SK-N-SH (cell line): ENCODE measurements around the gene CD38. TPM values are rescaled to one million over a fixed set of nuclear protein-coding genes. Genes with fewer than 3 reads are reported as not detected.

Experiments used
- CTCF ChIA-PET: fragments of 300-600, 350-600 bp; formaldehyde crosslinking; extraction: SDS; loops from one replicate; lab custom pipeline; 2021; lab: Yijun Ruan, JAX
- POLR2A ChIA-PET: fragments of 350-600 bp; sonication (Branson Sonifier 250); formaldehyde crosslinking; extraction: SDS; loops from one replicate; lab custom pipeline; 2020; ENCODE audit warnings: antibody characterized with exemption, inconsistent platforms; lab: Yijun Ruan, JAX
- DNase-seq: peaks from one replicate; pipeline ENCODE4 v3.0.0; 2012
- H2AFZ ChIP-seq: fragments of 200-600 bp; sonication (generic); 2 replicates; pipeline ENCODE4 v1.8.1; 2016; ENCODE audit warnings: antibody characterized with exemption, mild to moderate bottlenecking, low read depth
- H3F3A ChIP-seq: fragments of 200-600 bp; sonication (generic); replicated peaks from 2 replicates; pipeline ENCODE3; 2016; ENCODE audit warnings: antibody characterized with exemption, mild to moderate bottlenecking; ENCODE audit not compliant: insufficient read depth
- H3K27ac ChIP-seq, 2 experiments: fragments of 200-500 bp in 1 of 2; fragments of 200-600 bp in 1 of 2; sonication (Bioruptor generic) in 1 of 2; sonication (generic), shearing (Covaris generic) in 1 of 2; 2 replicates each; pipeline versions ENCODE4 v1.5.1 to v1.6.1; 2014 to 2016; ENCODE audit warnings: low read depth in 2 of 2, inconsistent platforms in 1 of 2, low read length in 1 of 2, mild to moderate bottlenecking in 1 of 2, mixed read lengths in 1 of 2
- H3K27me3 ChIP-seq: fragments of 200-600 bp; sonication (generic), shearing (Covaris generic); 2 replicates; pipeline ENCODE4 v1.6.1; 2016; ENCODE audit warnings: mixed run types; ENCODE audit not compliant: insufficient read depth
- H3K36me3 ChIP-seq, 2 experiments: fragments of 200-500 bp in 1 of 2; fragments of 200-600 bp in 1 of 2; sonication (Bioruptor generic) in 1 of 2; sonication (generic) in 1 of 2; replicated peaks in 1 of 2; 2 replicates each; pipeline versions ENCODE3 to v1.5.1; 2014 to 2016; ENCODE audit warnings: low read length in 1 of 2, mild to moderate bottlenecking in 1 of 2; ENCODE audit not compliant: insufficient read depth in 2 of 2, control insufficient read depth in 1 of 2
- H3K4me1 ChIP-seq, 2 experiments: fragments of 200-500 bp in 1 of 2; fragments of 200-600 bp in 1 of 2; sonication (Bioruptor generic) in 1 of 2; sonication (generic), shearing (Covaris generic) in 1 of 2; 2 replicates each; pipeline versions ENCODE4 v1.5.1 to v1.6.1; 2014 to 2016; ENCODE audit warnings: low read depth in 1 of 2, low read length in 1 of 2, mixed run types in 1 of 2; ENCODE audit not compliant: insufficient read depth in 2 of 2, control insufficient read depth in 1 of 2
- H3K4me2 ChIP-seq: fragments of 200-600 bp; sonication (generic), shearing (Covaris generic); 2 replicates; pipeline ENCODE4 v1.6.1; 2017; ENCODE audit warnings: mixed run types
- H3K4me3 ChIP-seq, 2 experiments: fragments of 200-500 bp in 1 of 2; fragments of 200-600 bp in 1 of 2; sonication (Bioruptor generic) in 1 of 2; sonication (generic), shearing (Covaris generic) in 1 of 2; 2 replicates each; pipeline versions ENCODE4 v1.5.1 to v1.8.1; 2014 to 2016; ENCODE audit warnings: low read depth in 2 of 2, inconsistent platforms in 1 of 2, low read length in 1 of 2, mild to moderate bottlenecking in 1 of 2, mixed read lengths in 1 of 2, moderate library complexity in 1 of 2
- H3K79me2 ChIP-seq: fragments of 200-600 bp; sonication (generic); 2 replicates; pipeline ENCODE4 v1.8.1; 2017; ENCODE audit warnings: mild to moderate bottlenecking; ENCODE audit not compliant: insufficient read depth
- H3K9ac ChIP-seq: fragments of 200-600 bp; sonication (generic); 2 replicates; pipeline ENCODE4 v1.6.1; 2017; ENCODE audit warnings: mixed run types
- H3K9me2 ChIP-seq: fragments of 200-600 bp; sonication (generic); 2 replicates; pipeline ENCODE4 v1.6.1; 2017; ENCODE audit warnings: mixed run types
- H3K9me3 ChIP-seq: fragments of 200-600 bp; sonication (generic); 2 replicates; pipeline ENCODE4 v1.6.1; 2017; ENCODE audit warnings: mixed run types, mild to moderate bottlenecking, moderate library complexity
- H4K20me1 ChIP-seq: fragments of 200-600 bp; sonication (generic); 2 replicates; pipeline ENCODE4 v1.6.1; 2017; ENCODE audit warnings: mild to moderate bottlenecking, mixed run types; ENCODE audit not compliant: insufficient read depth
- CHD2 ChIP-seq: fragments of 150-350 bp; IDR thresholded peaks from 2 replicates; pipeline ENCODE4 v1.6.1; 2018; ENCODE audit warnings: low read length; ENCODE audit not compliant: partially characterized antibody
- CTCF ChIP-seq: fragments of 200-600 bp; sonication (generic); IDR thresholded peaks from 2 replicates; pipeline ENCODE4 v1.6.1; 2017; ENCODE audit warnings: antibody characterized with exemption, mild to moderate bottlenecking, moderate library complexity
- EP300 ChIP-seq, 2 experiments: IDR thresholded peaks; 2 replicates each; pipeline versions ENCODE4 v1.4.0 to v1.6.1; 2012; ENCODE audit warnings: borderline replicate concordance in 1 of 2, low read depth in 1 of 2, low read length in 1 of 2
- FOSL2 ChIP-seq: IDR thresholded peaks from 2 replicates; pipeline ENCODE4 v1.4.0; 2012; ENCODE audit warnings: low read depth, mild to moderate bottlenecking, moderate library complexity, borderline replicate concordance
- GABPA ChIP-seq: IDR thresholded peaks from 2 replicates; pipeline ENCODE4 v1.4.0; 2012; ENCODE audit warnings: low read depth, mild to moderate bottlenecking
- GATA2 ChIP-seq: sonication (generic); formaldehyde crosslinking; IDR thresholded peaks from 2 replicates; pipeline ENCODE4 v1.5.0; 2020; ENCODE audit warnings: mild to moderate bottlenecking, missing genetic modification reagents
- JUND ChIP-seq: IDR thresholded peaks from 2 replicates; pipeline ENCODE4 v1.4.0; 2012
- MAX ChIP-seq: IDR thresholded peaks from 2 replicates; pipeline ENCODE4 v1.4.0; 2012; ENCODE audit warnings: low read depth
- NFIC ChIP-seq: IDR thresholded peaks from 2 replicates; pipeline ENCODE4 v1.4.0; 2012; ENCODE audit warnings: borderline replicate concordance
- SIN3A ChIP-seq: IDR thresholded peaks from 2 replicates; pipeline ENCODE4 v1.6.1; 2012; ENCODE audit warnings: low read depth, mild to moderate bottlenecking, low read length, moderate library complexity, borderline replicate concordance
- SMC3 ChIP-seq: IDR thresholded peaks from 2 replicates; pipeline ENCODE4 v1.6.1; 2012; ENCODE audit warnings: low read depth, low read length, improper control_type of control experiment
- TAF1 ChIP-seq: IDR thresholded peaks from 2 replicates; pipeline ENCODE4 v1.6.1; 2012; ENCODE audit warnings: low read depth, mild to moderate bottlenecking, low read length, moderate library complexity, borderline replicate concordance
- TCF12 ChIP-seq: IDR thresholded peaks from 2 replicates; pipeline ENCODE4 v1.4.0; 2012
- TEAD4 ChIP-seq: IDR thresholded peaks from 2 replicates; pipeline ENCODE4 v1.4.0; 2012; ENCODE audit warnings: mild to moderate bottlenecking, borderline replicate concordance; ENCODE audit not compliant: insufficient read depth
- USF1 ChIP-seq: IDR thresholded peaks from 2 replicates; pipeline ENCODE4 v1.4.0; 2012; ENCODE audit warnings: low read depth, borderline replicate concordance
- USF2 ChIP-seq: fragments of 150-350 bp; IDR thresholded peaks from 2 replicates; pipeline ENCODE4 v1.6.1; 2017; ENCODE audit warnings: antibody characterized with exemption, low read length, low read depth, borderline replicate concordance
- YY1 ChIP-seq: IDR thresholded peaks from 2 replicates; pipeline ENCODE4 v1.4.0; 2012; ENCODE audit warnings: low read depth, mild to moderate bottlenecking
- ZBTB33 ChIP-seq: IDR thresholded peaks from 2 replicates; pipeline ENCODE4 v1.4.0; 2012; ENCODE audit warnings: low read depth, borderline replicate concordance
- WGBS: methylation state at CpG from one replicate; pipeline ENCODE4 v1.1.6; 2017; ENCODE audit warnings: low lambda C conversion rate; 5-methylcytosine and 5-hydroxymethylcytosine counted together
- polyA plus RNA-seq, 3 experiments: library from polyadenylated mRNA; depleted of rRNA; stranded (reverse); fragments of >200 nt; gene quantifications; 2 replicates each; pipeline ENCODE4 v1.2.3, GENCODE V29; 2012

CD38 gene
- polyA plus RNA-seq, 1 of the 3 experiments (the other 2 are of a cell fraction): 0.02 TPM

GRCh38 chr4:15891312-15891711 lies 113.2 kb downstream of the CD38 start:
- CTCF ChIA-PET: interaction anchor here (1.1 kb wide), 1 partner anchor 9 kb away, joined by 9 read pairs; no protein-coding TSS in a partner anchor
- POLR2A ChIA-PET: no interaction called here
- Histone ChIP-seq H3K36me3 (no peaks in the 10 kb centered on the region), H3K4me1 (no peaks in the 10 kb centered on the region), H4K20me1 (no peaks in the 10 kb centered on the region), H3K27me3 (no peaks in the 10 kb centered on the region), H3K9me2 (no peaks in the 10 kb centered on the region), H3K9ac (no peak overlapping the region), H2AFZ (no peak overlapping the region), H3K9me3 (no peaks in the 10 kb centered on the region), H3K4me3 (no peak overlapping the region), H3K79me2 (no peaks in the 10 kb centered on the region), H3F3A (no peaks in the 10 kb centered on the region), H3K27ac (no peak overlapping the region), H3K4me2 (no peak overlapping the region)
- no peak for TF ChIP-seq EP300 (IDR thresholded peaks at IDR 0.05; ENCODE audit: borderline replicate concordance in 1 of 2, low read depth in 1 of 2, low read length in 1 of 2)
- DNase-seq: no peak
- WGBS: 83% methylated on average over 4 of the region's 4 CpGs

- Histone ChIP-seq H3K4me3 (no peak overlapping the region), H3K9ac (peak overlapping the region; percentile 18; the same call in 1 of the 2 replicates)
These were observed 115.8 kb downstream of the CD38 start for GRCh38 chr4:15893962-15894361.

More at GRCh38 chr4:15893962-15894361, 115.8 kb downstream of the CD38 start:
- CTCF ChIA-PET: interaction anchor here (0.6 to 4.2 kb wide), 4 partner anchors 11 to 69 kb away, joined by 3 to 19 read pairs (median 6); no protein-coding TSS in a partner anchor
- H3K9me2 ChIP-seq: no peaks in the 10 kb centered on the region
- WGBS: 11% methylated on average over 4 of the region's 4 CpGs
- no peaks in the 10 kb centered on the region for H3K9me3 ChIP-seq
- no peaks in the 10 kb centered on the region for H3K36me3 ChIP-seq
- H3F3A ChIP-seq: no peaks in the 10 kb centered on the region
- TF ChIP-seq CTCF: no peak
- no peak for TF ChIP-seq YY1
- no peak for TF ChIP-seq GATA2 (CRISPR knock-in tag)
- TF ChIP-seq GABPA: no peak
- TF ChIP-seq JUND: peak; percentile 74
- TF ChIP-seq FOSL2: peak; percentile 70; the same call in 1 of the 2 replicates
- TF ChIP-seq USF1: no peak
- no peak for TF ChIP-seq CHD2
- TF ChIP-seq NFIC: 0 out of 2 replicates have a peak, but pooled peaks have one; percentile 26
- TF ChIP-seq TCF12: peak; percentile 55
- TF ChIP-seq EP300 (IDR thresholded peaks at IDR 0.05; ENCODE audit: borderline replicate concordance in 1 of 2, low read depth in 1 of 2, low read length in 1 of 2): peak in 1 of 2 experiments; percentile 16; a peak in 1 of 4 replicates
- TF ChIP-seq USF2: no peak
- no peak for TF ChIP-seq TEAD4
- TF ChIP-seq SMC3: no peak
- 0 out of 2 replicates have a peak, but pooled peaks have one; percentile 50 for TF ChIP-seq SIN3A
- peak; percentile 52; the same call in 1 of the 2 replicates for TF ChIP-seq MAX
- no peak for TF ChIP-seq ZBTB33
- no peak for TF ChIP-seq TAF1
- H3K4me2 ChIP-seq: no peak overlapping the region
- peak overlapping the region in 1 of 2 experiments; percentile 61; a peak in 2 of 4 replicates for H3K27ac ChIP-seq
- no peaks in the 10 kb centered on the region for H3K4me1 ChIP-seq
- H3K27me3 ChIP-seq: no peaks in the 10 kb centered on the region
- no peaks in the 10 kb centered on the region for H4K20me1 ChIP-seq
- POLR2A ChIA-PET: no interaction called here
- DNase-seq: no peak
- H2AFZ ChIP-seq: no peak overlapping the region
- H3K79me2 ChIP-seq: no peaks in the 10 kb centered on the region
